Endothelial cell of umbilical vein (primary cell): Measurements from ENCODE around the gene STK24. TPM values are rescaled to one million over a fixed set of nuclear protein-coding genes. Genes with fewer than 3 reads are reported as not detected.

Experiments
- BruUV-seq: library from RNA; stranded (reverse); fragments of 400-500 nt; replicated peaks from 2 replicates; lab custom pipeline; 2021; lab: Mats Ljungman, UMichigan
- CTCF ChIA-PET: fragments of 300-600, 350-600 bp; sonication (Branson Sonifier 250); formaldehyde crosslinking; loops from one replicate; lab custom pipeline; 2021; ENCODE audit warnings: antibody characterized with exemption, inconsistent platforms; lab: Charles Lee
- POLR2A ChIA-PET: fragments of 300-600, 350-600 bp; sonication (Branson Sonifier 250); formaldehyde crosslinking; loops from one replicate; lab custom pipeline; 2021; ENCODE audit warnings: antibody characterized with exemption, inconsistent platforms; lab: Charles Lee
- DNase-seq: peaks from one replicate; pipeline ENCODE4 v3.0.0-alpha.2; 2011; ENCODE audit warnings: low read depth, low spot score
- FAIRE-seq: peaks from 2 replicates; lab custom pipeline; 2011; peaks lifted over from hg19 to GRCh38; lab: Jason Lieb, UNC
- H2AFZ ChIP-seq: 2 replicates; pipeline ENCODE4 v1.6.0; 2012; ENCODE audit warnings: low read depth, low read length, control low read depth, inconsistent platforms
- H3K27ac ChIP-seq: 2 replicates; pipeline ENCODE4 v1.5.1; 2011; ENCODE audit warnings: low read depth, mild to moderate bottlenecking, control low read depth, low read length, moderate library complexity; ENCODE audit not compliant: insufficient read depth
- H3K27me3 ChIP-seq, 2 experiments: 2 replicates each; pipeline versions ENCODE4 v1.6.0 to v1.6.1; 2011; ENCODE audit warnings: low read length in 2 of 2, mixed read lengths in 1 of 2; ENCODE audit not compliant: control insufficient read depth in 2 of 2, insufficient read depth in 2 of 2
- H3K36me3 ChIP-seq, 2 experiments: 2 replicates in 1 of 2; 3 replicates in 1 of 2; pipeline ENCODE4 v1.5.1; 2011; ENCODE audit warnings: low read length in 2 of 2, mild to moderate bottlenecking in 1 of 2, moderate library complexity in 1 of 2; ENCODE audit not compliant: control insufficient read depth in 2 of 2, insufficient read depth in 2 of 2; ENCODE audit errors: extremely low read depth in 1 of 2
- H3K4me1 ChIP-seq: 3 replicates; pipeline ENCODE4 v1.5.1; 2011; ENCODE audit warnings: mild to moderate bottlenecking, low read length; ENCODE audit not compliant: control insufficient read depth, insufficient read depth; ENCODE audit errors: extremely low read depth
- H3K4me2 ChIP-seq: 2 replicates; pipeline ENCODE4 v1.6.1; 2011; ENCODE audit warnings: low read length, control low read depth, mixed read lengths; ENCODE audit not compliant: insufficient read depth
- H3K4me3 ChIP-seq, 3 experiments: fragments of 200-600 bp in 1 of 3; sonication (generic), shearing (Covaris generic) in 1 of 3; replicated peaks in 1 of 3; 2 replicates each; pipeline ENCODE4 v1.5.1; 2011 to 2016; ENCODE audit warnings: control low read depth in 3 of 3, low read length in 3 of 3, mild to moderate bottlenecking in 2 of 3, inconsistent platforms in 1 of 3, low read depth in 1 of 3, moderate library complexity in 1 of 3; ENCODE audit not compliant: insufficient read depth in 1 of 3
- H3K79me2 ChIP-seq: 2 replicates; pipeline ENCODE4 v1.6.0; 2012; ENCODE audit warnings: low read length, inconsistent platforms; ENCODE audit not compliant: control insufficient read depth, insufficient read depth
- H3K9ac ChIP-seq: replicated peaks from 2 replicates; pipeline ENCODE3; 2011; ENCODE audit warnings: low read length, control low read depth; ENCODE audit not compliant: insufficient read depth; ENCODE audit errors: extremely low read depth
- H3K9me1 ChIP-seq: replicated peaks from 3 replicates; pipeline ENCODE4 v1.6.0; 2011; ENCODE audit warnings: mild to moderate bottlenecking, low read length; ENCODE audit not compliant: control insufficient read depth, insufficient read depth; ENCODE audit errors: extremely low read depth
- H3K9me3 ChIP-seq: replicated peaks from 2 replicates; pipeline ENCODE4 v1.5.1; 2012; ENCODE audit warnings: low read length, inconsistent platforms; ENCODE audit not compliant: control insufficient read depth, insufficient read depth
- H4K20me1 ChIP-seq: replicated peaks from 2 replicates; pipeline ENCODE3; 2011; ENCODE audit warnings: mild to moderate bottlenecking, low read length; ENCODE audit not compliant: control insufficient read depth, insufficient read depth; ENCODE audit errors: extremely low read depth
- EZH2 ChIP-seq: IDR thresholded peaks from 2 replicates; pipeline ENCODE4 v1.6.1; 2012; ENCODE audit warnings: borderline replicate concordance, low read depth, mild to moderate bottlenecking, moderate library complexity, low read length, inconsistent platforms; ENCODE audit not compliant: severe bottlenecking
- FOS ChIP-seq: IDR thresholded peaks from 2 replicates; pipeline ENCODE4 v1.6.1; 2011; ENCODE audit warnings: mild to moderate bottlenecking, low read length, moderate library complexity, borderline replicate concordance; ENCODE audit not compliant: insufficient read depth
- GATA2 ChIP-seq: IDR thresholded peaks from 2 replicates; pipeline ENCODE4 v1.7.0; 2011; ENCODE audit warnings: low read depth, mild to moderate bottlenecking, moderate library complexity, mixed read lengths, low read length; ENCODE audit not compliant: insufficient read length, insufficient read depth
- JUN ChIP-seq: IDR thresholded peaks from 2 replicates; pipeline ENCODE4 v1.6.1; 2011; ENCODE audit warnings: borderline replicate concordance, low read depth; ENCODE audit not compliant: insufficient read length, insufficient read depth
- MYC ChIP-seq: IDR thresholded peaks from one replicate; pipeline ENCODE4 v1.6.1; 2011; ENCODE audit warnings: mild to moderate bottlenecking, low read depth, low read length
- POLR2A ChIP-seq: IDR thresholded peaks from 2 replicates; pipeline ENCODE4 v1.6.1; 2012; ENCODE audit warnings: low read depth, mild to moderate bottlenecking, control low read depth, low read length
- POLR2AphosphoS5 ChIP-seq: IDR thresholded peaks from 2 replicates; pipeline ENCODE4 v1.6.1; 2012; ENCODE audit warnings: low read depth, mild to moderate bottlenecking, control low read depth, low read length, moderate library complexity; ENCODE audit not compliant: insufficient read depth
- dilution Hi-C: fragments of 300-500 bp; cut with MboI; formaldehyde crosslinking; loops from one replicate; pipeline ENCODE4 v1.15.0; 2019; ENCODE audit warnings: low sequenced_read_pairs; ENCODE audit not compliant: extremely low pct_ligation_motif_present
- intact Hi-C: fragments of 100-400 bp; cut with micrococcal nuclease; formaldehyde crosslinking; loops from one replicate; pipeline ENCODE4 v1.10.0; 2022
- polyA plus RNA-seq, 4 experiments: library from polyadenylated mRNA; depleted of rRNA in 3 of 4; stranded (reverse) in 3 of 4; unstranded in 1 of 4; fragments of >200 nt; gene quantifications; 2 replicates each; pipeline versions ENCODE4 v1.2.1 to v1.2.3, GENCODE V29; 2011 to 2012; ENCODE audit warnings: missing spikeins in 1 of 4
- total RNA-seq: library from RNA; stranded (reverse); gene quantifications from 2 replicates; pipeline ENCODE4 v1.2.3, GENCODE V29; 2021
- TF ChIP-seq, protein P1 (sequence below): IDR thresholded peaks from 2 replicates; pipeline ENCODE4 v1.6.1; 2011; ENCODE audit not compliant: insufficient read depth, insufficient read length
- TF ChIP-seq, protein P2 (sequence below), 2 donors: IDR thresholded peaks; 1 replicate in 1 of 2; 2 replicates in 1 of 2; pipeline ENCODE4 v1.5.1; 2011; ENCODE audit warnings: low read length in 2 of 2, mild to moderate bottlenecking in 2 of 2, moderate library complexity in 2 of 2, control low read depth in 1 of 2, inconsistent platforms in 1 of 2, low read depth in 1 of 2; ENCODE audit not compliant: insufficient read depth in 1 of 2; ENCODE audit errors: extremely low read depth in 1 of 2

The STK24 gene
- total and polyA plus RNA-seq, 2 donors (not counting 3 experiments of a cell fraction or from before 2014, with no cell fraction given) = 43.3 to 100 TPM

DNA sequence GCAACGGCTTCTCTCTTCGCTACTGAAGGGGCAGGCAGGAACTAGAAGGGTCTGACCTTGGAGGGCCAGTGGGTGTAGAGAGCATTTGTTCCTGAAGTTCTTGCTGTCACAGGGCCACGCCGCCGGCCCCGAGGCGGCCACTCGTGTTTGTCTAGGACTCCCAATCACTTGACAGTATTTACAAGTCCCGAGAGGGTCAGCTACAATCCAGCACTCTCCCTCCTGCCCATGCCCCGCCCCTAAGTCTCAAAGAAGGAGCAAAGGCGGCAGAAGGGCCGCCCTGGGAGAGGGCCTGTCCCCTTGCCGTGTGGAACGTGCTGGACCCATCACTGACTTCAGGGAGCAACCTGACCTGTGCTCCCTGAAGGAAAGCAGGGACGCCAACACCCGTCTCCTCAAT lies 118.5 kb downstream of the STK24 start:
- Histone ChIP-seq H3K36me3 (peaks cover 7 to 55% of the 10 kb centered on the region in 2 experiments), H3K4me3 (no peak overlapping the region), H3K4me1 (no peaks in the 10 kb centered on the region), H3K79me2 (peaks cover 10% of the 10 kb centered on the region), H3K9ac (no peak overlapping the region), H3K9me1 (no peaks in the 10 kb centered on the region), H4K20me1 (no peaks in the 10 kb centered on the region), H3K9me3 (no peaks in the 10 kb centered on the region), H2AFZ (no peak overlapping the region), H3K27me3 (no peaks in the 10 kb centered on the region), H3K27ac (no peak overlapping the region), H3K4me2 (no peak overlapping the region)
- dilution Hi-C loops (no loop called here), intact Hi-C loops (no loop called here)
- TF ChIP-seq JUN = no peak
- no peak for TF ChIP-seq POLR2AphosphoS5
- TF ChIP-seq MYC = no peak
- TF ChIP-seq EZH2 = no peak
- no peak for TF ChIP-seq POLR2A
- TF ChIP-seq, protein P1, sequence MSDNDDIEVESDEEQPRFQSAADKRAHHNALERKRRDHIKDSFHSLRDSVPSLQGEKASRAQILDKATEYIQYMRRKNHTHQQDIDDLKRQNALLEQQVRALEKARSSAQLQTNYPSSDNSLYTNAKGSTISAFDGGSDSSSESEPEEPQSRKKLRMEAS = no peak
- no peak for TF ChIP-seq GATA2
- TF ChIP-seq, protein P2, sequence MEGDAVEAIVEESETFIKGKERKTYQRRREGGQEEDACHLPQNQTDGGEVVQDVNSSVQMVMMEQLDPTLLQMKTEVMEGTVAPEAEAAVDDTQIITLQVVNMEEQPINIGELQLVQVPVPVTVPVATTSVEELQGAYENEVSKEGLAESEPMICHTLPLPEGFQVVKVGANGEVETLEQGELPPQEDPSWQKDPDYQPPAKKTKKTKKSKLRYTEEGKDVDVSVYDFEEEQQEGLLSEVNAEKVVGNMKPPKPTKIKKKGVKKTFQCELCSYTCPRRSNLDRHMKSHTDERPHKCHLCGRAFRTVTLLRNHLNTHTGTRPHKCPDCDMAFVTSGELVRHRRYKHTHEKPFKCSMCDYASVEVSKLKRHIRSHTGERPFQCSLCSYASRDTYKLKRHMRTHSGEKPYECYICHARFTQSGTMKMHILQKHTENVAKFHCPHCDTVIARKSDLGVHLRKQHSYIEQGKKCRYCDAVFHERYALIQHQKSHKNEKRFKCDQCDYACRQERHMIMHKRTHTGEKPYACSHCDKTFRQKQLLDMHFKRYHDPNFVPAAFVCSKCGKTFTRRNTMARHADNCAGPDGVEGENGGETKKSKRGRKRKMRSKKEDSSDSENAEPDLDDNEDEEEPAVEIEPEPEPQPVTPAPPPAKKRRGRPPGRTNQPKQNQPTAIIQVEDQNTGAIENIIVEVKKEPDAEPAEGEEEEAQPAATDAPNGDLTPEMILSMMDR (IDR thresholded peaks at IDR 0.05; ENCODE audit: extremely low read depth in 1 of 2, insufficient read depth in 1 of 2, low read depth in 1 of 2, low read length in 2 of 2) = no peak
- TF ChIP-seq FOS = no peak
- DNase-seq (no peak), FAIRE-seq (no peak)
- ChIA-PET POLR2A (no interaction called here), CTCF (interaction anchor here (4.9 kb wide), 1 partner anchor 8 kb away, joined by 25 read pairs; no protein-coding TSS in a partner anchor)
- BruUV-seq = no TSS peak
